ENCODE measurements around the gene ALCAM. TPM values are rescaled to one million over a fixed set of nuclear protein-coding genes. Genes with fewer than 3 reads are reported as not detected.

ALCAM gene
- total RNA-seq, 1 donor from 2014 or later, result 294 TPM

GRCh38 chr3:105368566-105369499 lies 2.1 kb downstream of the ALCAM start:
- no peaks in the 10 kb centered on the region for H3K36me3 ChIP-seq (ENCODE audit: control insufficient read depth, insufficient read depth, low read length)
- H3K27me3 ChIP-seq (ENCODE audit: control insufficient read depth, insufficient read depth, low read length), result no peaks in the 10 kb centered on the region
- FAIRE-seq (no peak), DNase-seq (ENCODE audit: low read depth) (peak; percentile 95)
- peak overlapping the region; percentile 99 for H3K4me3 ChIP-seq (ENCODE audit: low read depth, low read length)
- TF ChIP-seq CTCF (IDR thresholded peaks at IDR 0.05; ENCODE audit: insufficient read depth, low read length, severe bottlenecking), result no peak

GRCh38 chr3:105369500-105370371 lies 3.0 kb downstream of the ALCAM start:
- Histone ChIP-seq H3K4me3 (ENCODE audit: low read depth, low read length) (peak overlapping the region; percentile 99), H3K36me3 (ENCODE audit: control insufficient read depth, insufficient read depth, low read length) (no peaks in the 10 kb centered on the region), H3K27me3 (ENCODE audit: control insufficient read depth, insufficient read depth, low read length) (no peaks in the 10 kb centered on the region)
- TF ChIP-seq CTCF (IDR thresholded peaks at IDR 0.05; ENCODE audit: insufficient read depth, low read length, severe bottlenecking), result peak; percentile 63
- DNase-seq (ENCODE audit: low read depth) (peak; percentile 67), FAIRE-seq (no peak)

GRCh38 chr3:105373383-105373782 lies 6.7 kb downstream of the ALCAM start:
- no peak for FAIRE-seq
- Histone ChIP-seq H3K4me3 (ENCODE audit: low read depth, low read length) (no peak overlapping the region), H3K27me3 (ENCODE audit: control insufficient read depth, insufficient read depth, low read length) (no peaks in the 10 kb centered on the region), H3K36me3 (ENCODE audit: control insufficient read depth, insufficient read depth, low read length) (no peaks in the 10 kb centered on the region)
- TF ChIP-seq CTCF (IDR thresholded peaks at IDR 0.05; ENCODE audit: insufficient read depth, low read length, severe bottlenecking), result no peak
- DNase-seq (ENCODE audit: low read depth), result peak; percentile 69

- H3K4me3 ChIP-seq (ENCODE audit: low read depth, low read length), result no peak overlapping the region
- no peaks in the 10 kb centered on the region for H3K27me3 ChIP-seq (ENCODE audit: control insufficient read depth, insufficient read depth, low read length)
- no peak for TF ChIP-seq CTCF (IDR thresholded peaks at IDR 0.05; ENCODE audit: insufficient read depth, low read length, severe bottlenecking)
- DNase-seq (ENCODE audit: low read depth), result no peak
- no peak for FAIRE-seq
- H3K36me3 ChIP-seq (ENCODE audit: control insufficient read depth, insufficient read depth, low read length), result no peaks in the 10 kb centered on the region
Observed at GRCh38 chr3:105375750-105376511, 9.2 kb downstream of the ALCAM start.

GRCh38 chr3:105377716-105378115 lies 11.0 kb downstream of the ALCAM start:
- Histone ChIP-seq H3K36me3 (ENCODE audit: control insufficient read depth, insufficient read depth, low read length) (no peaks in the 10 kb centered on the region), H3K4me3 (ENCODE audit: low read depth, low read length) (no peak overlapping the region), H3K27me3 (ENCODE audit: control insufficient read depth, insufficient read depth, low read length) (no peaks in the 10 kb centered on the region)
- DNase-seq (ENCODE audit: low read depth), result no peak
- TF ChIP-seq CTCF (IDR thresholded peaks at IDR 0.05; ENCODE audit: insufficient read depth, low read length, severe bottlenecking), result no peak
- FAIRE-seq, result no peak

Measured in bronchial epithelial cell (primary cell).